Measurements from ENCODE around the gene NAPA. TPM values are rescaled to one million over a fixed set of nuclear protein-coding genes. Genes with fewer than 3 reads are reported as not detected.

Gene NAPA
- total RNA-seq, 5 donors from 2014 or later (not counting 1 experiment from before 2014, with no cell fraction given): 81.1 to 119 (median 86.7) TPM

Other genes starting within 250 kb of the NAPA start
- 10 to 100 TPM; 11.3 to 19.2 (median 15.6) TPM for gene INAFM1, start 240.2 kb downstream of the NAPA start, total RNA-seq
- gene C5AR1, start 205.2 kb downstream of the NAPA start, total RNA-seq: 1 to 10 TPM; 1.8 to 2.4 (median 2.2) TPM
- gene C5AR2, start 182.9 kb downstream of the NAPA start, total RNA-seq: 1 to 10 TPM in 2 of 5 donors, under 1 TPM in 3; 0.40 to 1.5 (median 0.79) TPM
- gene DHX34, start 165.7 kb downstream of the NAPA start, total RNA-seq: 10 to 100 TPM; 13.4 to 30.7 (median 28.8) TPM
- under 1 TPM in 3 of 5 donors, not detected in 2; 0.32 to 0.69 (median 0.54) TPM for gene MEIS3, start 95.5 kb downstream of the NAPA start, total RNA-seq
- gene SLC8A2, start 43.2 kb downstream of the NAPA start, total RNA-seq: not detected
- 1 to 10 TPM; 2.8 to 5.8 (median 5.4) TPM for gene KPTN, start 30.8 kb downstream of the NAPA start, total RNA-seq
- 1 to 10 TPM in 1 of 5 donors, under 1 TPM in 4; 0.58 to 1.1 (median 0.65) TPM for gene ZNF541, start 58.1 kb upstream of the NAPA start, total RNA-seq
- 10 to 100 TPM; 31.9 to 39.3 (median 35.1) TPM for gene BICRA, start 94.1 kb upstream of the NAPA start, total RNA-seq
- gene EHD2, start 198.4 kb upstream of the NAPA start, total RNA-seq: under 1 TPM; 0.28 to 0.70 (median 0.47) TPM
- 1,000 to 10,000 TPM in 1 of 5 donors, 100 to 1,000 TPM in 4; 832 to 1,046 (median 935) TPM for gene NOP53, start 230.5 kb upstream of the NAPA start, total RNA-seq

All from T-cell (primary cell).